H1 (cell line): ENCODE results near the gene ADAM19. TPM values are rescaled to one million over a fixed set of nuclear protein-coding genes. Genes with fewer than 3 reads are reported as not detected.

ENCODE experiments used
- CTCF ChIA-PET: fragments of 300-600 bp; sonication (Branson Sonifier 250); formaldehyde crosslinking; loops from one replicate; lab custom pipeline; 2021; ENCODE audit not compliant: partially characterized antibody; lab: Charles Lee
- POLR2A ChIA-PET: fragments of 300-600 bp; sonication (Branson Sonifier 250); formaldehyde crosslinking; loops from one replicate; lab custom pipeline; 2021; ENCODE audit warnings: inconsistent platforms; ENCODE audit not compliant: partially characterized antibody; lab: Charles Lee
- DNase-seq, 2 experiments: peaks; one replicate each; pipeline versions ENCODE4 v3.0.0 to v3.0.0-alpha.2; 2010 to 2022; ENCODE audit warnings: low spot score in 2 of 2, low read depth in 1 of 2, mixed read lengths in 1 of 2
- FAIRE-seq: peaks from 2 replicates; lab custom pipeline; 2011; peaks lifted over from hg19 to GRCh38; lab: Jason Lieb, UNC
- H2AFZ ChIP-seq: 2 replicates; pipeline ENCODE4 v1.8.1; 2012; ENCODE audit warnings: low read length, inconsistent platforms
- H2AK5ac ChIP-seq: 2 replicates; pipeline ENCODE4 v1.6.1; 2013; ENCODE audit warnings: low read depth, low read length
- H2BK120ac ChIP-seq: replicated peaks from 2 replicates; pipeline ENCODE3; 2013; ENCODE audit warnings: low read depth, low read length, inconsistent platforms
- H2BK12ac ChIP-seq: 2 replicates; pipeline ENCODE4 v1.6.1; 2013; ENCODE audit warnings: low read depth, low read length
- H2BK15ac ChIP-seq: 2 replicates; pipeline ENCODE4 v1.6.1; 2013; ENCODE audit warnings: low read length
- H2BK20ac ChIP-seq: 2 replicates; pipeline ENCODE4 v1.6.1; 2013; ENCODE audit warnings: low read length
- H2BK5ac ChIP-seq: 2 replicates; pipeline ENCODE4 v1.6.1; 2013; ENCODE audit warnings: low read depth, low read length
- H3K14ac ChIP-seq: 2 replicates; pipeline ENCODE4 v1.6.1; 2013; ENCODE audit warnings: inconsistent platforms; ENCODE audit not compliant: insufficient read length
- H3K18ac ChIP-seq: 2 replicates; pipeline ENCODE4 v1.6.1; 2013; ENCODE audit warnings: low read length; ENCODE audit errors: extremely low read depth
- H3K23ac ChIP-seq: 2 replicates; pipeline ENCODE4 v1.6.1; 2013; ENCODE audit warnings: inconsistent platforms; ENCODE audit not compliant: insufficient read length
- H3K23me2 ChIP-seq: 2 replicates; pipeline ENCODE4 v1.6.1; 2013; ENCODE audit warnings: low read depth, low read length
- H3K27ac ChIP-seq: 2 replicates; pipeline ENCODE4 v1.6.1; 2011; ENCODE audit warnings: low read depth, low read length, inconsistent platforms
- H3K27me3 ChIP-seq, 4 experiments: replicated peaks in 1 of 4; 1 replicate in 1 of 4; 2 replicates in 3 of 4; pipeline versions ENCODE4 v1.6.1 to v1.8.1; 2011 to 2013; ENCODE audit warnings: low read length in 3 of 4, mild to moderate bottlenecking in 3 of 4, inconsistent platforms in 2 of 4, mixed read lengths in 2 of 4, moderate library complexity in 1 of 4; ENCODE audit not compliant: control insufficient read depth in 3 of 4, insufficient read depth in 3 of 4; ENCODE audit errors: extremely low read depth in 1 of 4
- H3K36me3 ChIP-seq, 4 experiments: 2 replicates each; pipeline versions ENCODE4 v1.6.1 to v1.8.1; 2011 to 2013; ENCODE audit warnings: mild to moderate bottlenecking in 4 of 4, low read length in 3 of 4, moderate library complexity in 2 of 4, control low read depth in 1 of 4, inconsistent platforms in 1 of 4; ENCODE audit not compliant: insufficient read depth in 4 of 4, control insufficient read depth in 2 of 4
- H3K4ac ChIP-seq: replicated peaks from 2 replicates; pipeline ENCODE3; 2013; ENCODE audit warnings: low read length, low read depth, mixed read lengths, inconsistent platforms; ENCODE audit not compliant: insufficient read length
- H3K4me1 ChIP-seq, 4 experiments: replicated peaks in 1 of 4; 1 replicate in 1 of 4; 2 replicates in 3 of 4; pipeline versions ENCODE4 v1.6.1 to v1.8.1; 2011 to 2013; ENCODE audit warnings: low read length in 3 of 4, inconsistent platforms in 2 of 4, mixed read lengths in 1 of 4; ENCODE audit not compliant: insufficient read depth in 4 of 4, control insufficient read depth in 3 of 4
- H3K4me2 ChIP-seq, 2 experiments: 2 replicates each; pipeline versions ENCODE4 v1.6.1 to v1.8.1; 2011 to 2013; ENCODE audit warnings: low read depth in 2 of 2, low read length in 2 of 2, control low read depth in 1 of 2, inconsistent platforms in 1 of 2, mild to moderate bottlenecking in 1 of 2; ENCODE audit not compliant: insufficient read depth in 1 of 2
- H3K4me3 ChIP-seq, 4 experiments: fragments of 200-600, 300-600 bp in 1 of 4; sonication (generic), shearing (Covaris generic), sonication (Bioruptor Twin) in 1 of 4; 2 replicates each; pipeline versions ENCODE4 v1.5.1 to v1.8.1; 2011 to 2016; ENCODE audit warnings: low read length in 4 of 4, low read depth in 3 of 4, control low read depth in 2 of 4, inconsistent platforms in 2 of 4, mild to moderate bottlenecking in 2 of 4, mixed read lengths in 1 of 4, moderate library complexity in 1 of 4; ENCODE audit not compliant: insufficient read depth in 2 of 4; ENCODE audit errors: extremely low read depth in 1 of 4
- H3K56ac ChIP-seq: replicated peaks from 2 replicates; pipeline ENCODE3; 2013; ENCODE audit warnings: low read depth, mild to moderate bottlenecking, mixed read lengths, low read length, inconsistent platforms; ENCODE audit not compliant: insufficient read length
- H3K79me1 ChIP-seq: 2 replicates; pipeline ENCODE4 v1.6.1; 2013; ENCODE audit warnings: low read depth, low read length, control low read depth
- H3K79me2 ChIP-seq, 2 experiments: 2 replicates each; pipeline versions ENCODE4 v1.6.1 to v1.8.1; 2012 to 2013; ENCODE audit warnings: low read length in 2 of 2, mild to moderate bottlenecking in 2 of 2, inconsistent platforms in 1 of 2; ENCODE audit not compliant: insufficient read depth in 2 of 2, control insufficient read depth in 1 of 2
- H3K9ac ChIP-seq, 4 experiments: replicated peaks in 1 of 4; 1 replicate in 1 of 4; 2 replicates in 3 of 4; pipeline versions ENCODE4 v1.6.1 to v1.8.1; 2011 to 2013; ENCODE audit warnings: low read depth in 3 of 4, low read length in 3 of 4, control low read depth in 2 of 4, mild to moderate bottlenecking in 2 of 4, moderate library complexity in 2 of 4, inconsistent platforms in 1 of 4; ENCODE audit errors: extremely low read depth in 1 of 4
- H3K9me3 ChIP-seq, 2 experiments: 2 replicates each; pipeline versions ENCODE4 v1.6.1 to v1.8.1; 2012 to 2013; ENCODE audit warnings: mild to moderate bottlenecking in 2 of 2, moderate library complexity in 2 of 2, control low read depth in 1 of 2, inconsistent platforms in 1 of 2, low read depth in 1 of 2, low read length in 1 of 2, mixed read lengths in 1 of 2; ENCODE audit not compliant: insufficient read depth in 2 of 2
- H4K20me1 ChIP-seq, 2 experiments: replicated peaks in 1 of 2; 2 replicates each; pipeline versions ENCODE3 to v1.8.1; 2011 to 2013; ENCODE audit warnings: inconsistent platforms in 2 of 2, low read length in 2 of 2, mild to moderate bottlenecking in 1 of 2; ENCODE audit not compliant: insufficient read depth in 2 of 2, control insufficient read depth in 1 of 2
- H4K5ac ChIP-seq: 2 replicates; pipeline ENCODE4 v1.6.1; 2013; ENCODE audit warnings: low read length, low read depth, mixed read lengths, inconsistent platforms; ENCODE audit not compliant: insufficient read length
- H4K8ac ChIP-seq: 2 replicates; pipeline ENCODE4 v1.8.0; 2013; ENCODE audit warnings: mild to moderate bottlenecking, moderate library complexity, low read length, inconsistent platforms; ENCODE audit not compliant: insufficient read depth; ENCODE audit errors: extremely low read depth
- H4K91ac ChIP-seq: replicated peaks from 2 replicates; pipeline ENCODE3; 2013; ENCODE audit warnings: low read length, mixed read lengths, inconsistent platforms; ENCODE audit not compliant: insufficient read length
- WGBS, 2 experiments: shearing (Covaris generic) in 1 of 2; methylation state at CpG; one replicate each; pipeline versions ENCODE4 v1.1.6 to v1.1.7; 2013 to 2015; ENCODE audit warnings: low lambda C conversion rate in 2 of 2, mixed read lengths in 2 of 2, inconsistent platforms in 1 of 2, low coverage in 1 of 2, missing lambda C conversion rate in 1 of 2; ENCODE audit not compliant: insufficient replicate concordance in 2 of 2, insufficient coverage in 1 of 2, insufficient read length in 1 of 2; ENCODE audit errors: extremely low coverage in 1 of 2, missing lambda C conversion rate in 1 of 2; 5-methylcytosine and 5-hydroxymethylcytosine counted together
- polyA plus RNA-seq, 7 experiments: library from polyadenylated mRNA; depleted of rRNA in 3 of 7; stranded (reverse) in 5 of 7; unstranded in 2 of 7; fragments of >200 nt in 5 of 7; fragments of 200-250 nt in 2 of 7; gene quantifications; 1 replicate in 5 of 7; 2 replicates in 1 of 7; 4 replicates in 1 of 7; pipeline versions ENCODE4 v1.2.1 to v1.2.3, GENCODE V29; 2011 to 2013; ENCODE audit warnings: missing spikeins in 2 of 7, mixed read lengths in 2 of 7
- total RNA-seq: library from RNA; stranded (reverse); fragmentation: NEBNext Ultra II Directional; extraction: Animal tissue kit (Norgen Biotek cat#: 25700); gene quantifications from 2 replicates; pipeline ENCODE4 v1.2.1, GENCODE V29; 2021

The ADAM19 gene
- total and polyA plus RNA-seq, 2 of the 8 experiments (the other 6 are each of a cell fraction or from before 2014, with no cell fraction given): 6.5 to 22.7 TPM

- Histone ChIP-seq H3K36me3 (no peaks in the 10 kb centered on the region; a peak in 2 of 8 replicates), H3K9ac (no peak overlapping the region), H4K91ac (no peak overlapping the region), H3K27me3 (no peaks in the 10 kb centered on the region), H3K14ac (no peak overlapping the region), H4K20me1 (peaks cover 0 to 2% of the 10 kb centered on the region in 2 experiments), H3K4me3 (no peak overlapping the region), H2AK5ac (no peak overlapping the region), H4K5ac (no peak overlapping the region), H3K56ac (no peak overlapping the region), H3K4me1 (no peaks in the 10 kb centered on the region), H2BK120ac (no peak overlapping the region), H3K27ac (no peak overlapping the region), H3K9me3 (no peaks in the 10 kb centered on the region), H2BK15ac (no peak overlapping the region), H3K18ac (no peak overlapping the region), H2BK5ac (no peak overlapping the region; the same call in 1 of the 2 replicates), H2BK12ac (no peak overlapping the region), H2BK20ac (no peak overlapping the region), H3K79me1 (no peaks in the 10 kb centered on the region), H3K4me2 (no peak overlapping the region), H3K23ac (no peak overlapping the region), H3K79me2 (no peaks in the 10 kb centered on the region), H3K4ac (no peak overlapping the region), H4K8ac (no peak overlapping the region), H3K23me2 (no peaks in the 10 kb centered on the region), H2AFZ (no peak overlapping the region)
- FAIRE-seq (no peak), DNase-seq (no peak)
- ChIA-PET POLR2A (no interaction called here), CTCF (interaction anchor here (0.6 to 1.6 kb wide), 7 partner anchors 19 to 202 kb away, joined by 3 to 6 read pairs (median 3); no protein-coding TSS in a partner anchor)
- WGBS, 2 experiments: 95% methylated on average over 5 of the region's 5 CpGs; no CpG with 5 or more reads in 1 of the 2 experiments
Measured at GRCh38 chr5:157516626-157517325, 58.8 kb downstream of the ADAM19 start.
